GM21528 (cell line): ENCODE measurements around the gene BAG3.

Experiments
- ATAC-seq: cut with Tn5 transposase; IDR thresholded peaks from one replicate; pipeline ENCODE4 v1.9.1; 2021; ENCODE audit warnings: mild to moderate bottlenecking, moderate library complexity; ENCODE audit not compliant: unreplicated experiment, low FRiP score

BAG3 gene

DNA sequence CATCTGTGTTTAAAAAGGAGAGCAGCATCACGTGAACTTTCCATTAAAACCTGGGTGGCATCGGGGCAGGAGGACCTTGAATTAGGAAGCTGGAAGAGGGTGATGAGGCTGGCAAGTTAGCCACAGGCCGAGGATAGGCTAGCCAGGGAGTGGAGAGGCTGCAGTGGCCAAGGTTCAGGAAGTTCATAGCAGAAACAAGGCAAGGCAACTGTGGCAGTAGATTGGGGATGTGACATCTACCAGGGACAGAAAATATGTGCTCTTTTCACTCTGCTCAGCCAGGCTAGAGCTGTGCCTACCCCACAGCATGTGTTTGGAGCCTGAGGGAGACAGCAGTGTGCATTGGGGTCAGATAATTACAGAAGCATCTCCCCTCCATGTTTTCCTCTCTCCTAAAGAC lies 72.4 kb downstream of the BAG3 start:
- no peak for ATAC-seq

DNA sequence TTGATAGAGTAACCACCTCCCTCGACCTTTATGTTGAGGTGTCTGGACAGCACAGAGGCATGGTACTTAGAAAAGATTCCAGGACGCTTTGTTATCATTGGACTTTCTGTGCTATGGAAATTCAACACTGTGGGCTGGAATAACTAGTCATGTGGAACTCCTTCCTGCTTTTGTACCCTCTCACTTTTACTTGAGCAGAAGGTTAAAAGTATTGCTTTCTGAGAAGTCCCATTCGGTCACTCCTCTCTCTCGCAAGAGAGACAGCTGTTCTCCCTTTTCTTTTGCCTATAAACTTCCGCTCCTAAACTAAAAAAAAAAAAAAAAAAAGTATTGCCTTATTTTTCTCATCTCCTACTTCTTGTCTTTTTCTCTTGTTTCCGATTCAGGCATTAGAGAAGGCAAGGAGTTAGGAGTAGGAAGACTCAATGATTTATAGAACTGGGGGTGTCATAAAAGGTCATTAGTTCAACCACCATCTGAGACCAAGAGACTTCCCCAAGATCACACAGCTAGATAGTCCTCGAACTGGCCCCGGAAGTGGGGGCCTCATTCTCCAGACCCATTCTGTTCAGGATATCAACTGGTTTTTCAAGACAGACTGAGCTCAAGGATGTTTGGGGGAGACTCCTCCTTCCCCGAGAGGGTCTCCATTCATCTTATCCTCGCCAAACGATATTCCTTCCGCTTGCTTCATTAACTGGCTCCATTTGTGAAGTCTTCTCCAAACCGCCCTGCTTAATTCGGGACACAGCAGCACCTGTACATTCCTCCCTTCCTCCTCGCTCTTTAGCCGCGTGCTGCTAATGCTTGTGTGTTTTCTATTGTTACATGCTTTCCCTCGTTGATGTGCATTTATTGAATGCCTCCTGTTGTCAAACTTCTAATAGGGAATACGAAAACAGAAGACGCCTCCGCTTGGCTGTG lies 73.7 kb downstream of the BAG3 start:
- peak; percentile 10 for ATAC-seq

DNA sequence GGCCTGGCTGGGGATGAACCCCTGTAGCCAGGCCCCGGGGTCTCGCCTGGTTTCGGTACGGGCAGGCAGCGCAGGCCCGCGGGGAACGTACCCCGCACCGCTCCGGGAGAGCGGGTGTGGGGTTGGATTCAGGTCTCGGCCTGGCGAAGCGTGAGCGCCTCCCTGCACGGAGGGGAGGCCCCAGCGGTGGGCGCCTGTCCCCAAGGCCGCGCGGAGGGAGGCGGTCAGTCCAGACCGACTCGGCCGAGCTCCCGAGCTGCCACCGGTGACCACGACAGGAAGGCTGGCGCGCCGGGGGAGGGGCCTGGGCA lies 74.3 kb downstream of the BAG3 start:
- ATAC-seq: no peak

DNA sequence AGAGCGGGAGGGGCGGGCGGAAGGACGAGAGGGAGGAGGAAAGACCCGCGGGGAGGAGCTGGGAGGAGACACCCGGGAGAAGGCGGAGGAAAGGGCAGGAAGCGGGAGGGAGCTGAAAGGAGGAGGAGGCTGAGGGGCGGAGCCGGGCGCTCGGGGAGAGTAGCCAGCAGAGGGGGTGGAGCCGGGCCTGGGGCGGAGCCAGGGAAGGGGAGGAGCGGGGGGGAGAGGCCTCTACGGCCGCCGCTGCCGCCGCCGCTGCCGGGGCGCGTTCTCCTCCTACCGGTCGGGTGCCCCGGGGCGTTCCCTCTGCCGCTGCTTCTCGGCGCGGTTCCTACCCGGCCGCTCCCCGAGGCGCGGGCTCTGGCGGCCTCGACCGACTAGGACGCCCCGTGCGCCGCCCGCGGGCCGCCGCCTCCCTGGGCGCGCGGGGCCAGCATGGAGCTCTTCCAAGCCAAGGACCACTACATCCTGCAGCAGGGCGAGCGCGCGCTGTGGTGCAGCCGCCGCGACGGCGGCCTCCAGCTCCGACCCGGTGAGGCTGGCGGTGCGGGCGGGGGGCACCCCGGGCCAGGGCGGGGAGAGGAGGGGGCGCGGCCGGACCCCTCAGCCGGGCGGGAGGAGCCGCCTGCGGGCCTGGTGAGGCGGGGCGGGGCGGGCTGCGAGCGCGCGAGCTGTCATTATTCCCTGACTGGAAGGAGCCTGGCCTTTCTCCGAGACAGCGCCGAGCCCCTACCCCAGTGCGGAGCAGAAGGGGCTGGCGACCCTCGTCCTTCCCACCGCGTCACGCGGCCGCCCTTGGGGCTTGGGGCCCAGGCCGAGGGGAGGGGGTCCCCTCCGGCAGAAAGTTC lies 74.9 kb downstream of the BAG3 start, which contains the start of gene INPP5F:
TSS of gene INPP5F (plus strand) at position 223 of the 848 bp plus-strand sequence. CDS start at position 436, 213 bp downstream.
- peak; percentile 90 for ATAC-seq

DNA sequence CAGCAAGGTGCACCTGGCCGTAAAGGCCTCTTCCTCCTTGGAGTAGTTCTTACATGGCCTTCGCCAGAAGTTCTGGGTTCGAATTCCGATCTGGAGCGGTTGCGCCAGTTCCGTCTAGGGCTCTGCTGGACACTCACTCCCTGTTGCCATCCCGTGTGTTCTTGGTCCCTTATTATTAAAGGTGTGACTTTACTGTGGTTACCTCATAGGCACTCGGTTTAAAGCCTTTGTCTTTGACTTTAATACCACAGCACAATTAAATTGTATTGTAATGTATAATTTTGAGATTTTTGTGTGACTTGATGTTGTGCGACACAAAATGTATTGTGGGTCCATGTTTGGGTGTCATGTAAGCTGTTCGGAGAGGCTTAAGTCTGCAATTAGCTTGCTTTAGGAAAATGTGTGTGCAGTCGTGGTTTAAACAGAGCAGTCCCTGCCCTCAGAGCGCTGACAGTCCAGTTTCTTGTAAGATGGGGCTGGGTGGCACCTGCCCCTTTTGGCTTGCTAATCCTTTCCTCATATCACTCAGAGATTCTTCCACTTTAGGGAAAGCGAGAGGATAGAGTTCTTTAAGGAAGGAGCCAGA lies 75.6 kb downstream of the BAG3 start:
- no peak for ATAC-seq
